Naive B cell (primary cell): ENCODE results near the gene TNFRSF13B. TPM values are rescaled to one million over a fixed set of nuclear protein-coding genes. Genes with fewer than 3 reads are reported as not detected.
A peak's percentile ranks its signal among the peaks of the same experiment; 100 is the strongest.
"Not testable (repeated sequence)": the region's sequence is repeated elsewhere in the genome, so short reads cannot be mapped to it uniquely, and the experiment has no call there.

Experiments used
- ATAC-seq, 2 donors: fragments of 150-1000 bp; cut with Tn5 transposase; 2 replicates each; pipeline ENCODE4 v1.10.0; 2021; ENCODE audit warnings: low read depth in 2 of 2, mild to moderate bottlenecking in 2 of 2, moderate library complexity in 2 of 2
- DNase-seq: peaks from one replicate; pipeline ENCODE4 v3.0.0; 2022
- H3K27ac Mint-ChIP-seq, 6 donors: one replicate each; pipeline ENCODE4 v1.8.0; 2020 to 2022; ENCODE audit warnings: mild to moderate bottlenecking in 6 of 6, mixed read lengths in 6 of 6, moderate library complexity in 5 of 6, inconsistent platforms in 2 of 6
- H3K27me3 Mint-ChIP-seq, 3 donors: one replicate each; pipeline ENCODE4 v1.8.0; 2021 to 2022; ENCODE audit warnings: mixed read lengths in 3 of 3, mild to moderate bottlenecking in 1 of 3
- H3K36me3 Mint-ChIP-seq, 2 donors: one replicate each; pipeline ENCODE4 v1.8.0; 2020 to 2022; ENCODE audit warnings: mixed read lengths in 2 of 2, inconsistent platforms in 1 of 2, mild to moderate bottlenecking in 1 of 2
- H3K4me1 Mint-ChIP-seq, 3 donors: one replicate each; pipeline ENCODE4 v1.8.0; 2020 to 2022; ENCODE audit warnings: mixed read lengths in 3 of 3, inconsistent platforms in 1 of 3, mild to moderate bottlenecking in 1 of 3, moderate library complexity in 1 of 3
- H3K4me3 Mint-ChIP-seq, 8 donors: one replicate each; pipeline ENCODE4 v1.8.0; 2020 to 2022; ENCODE audit warnings: mild to moderate bottlenecking in 8 of 8, mixed read lengths in 8 of 8, moderate library complexity in 8 of 8, inconsistent platforms in 2 of 8
- H3K9me3 Mint-ChIP-seq, 7 donors: one replicate each; pipeline ENCODE4 v1.8.0; 2020 to 2022; ENCODE audit warnings: mixed read lengths in 7 of 7, mild to moderate bottlenecking in 5 of 7, inconsistent platforms in 2 of 7, moderate library complexity in 1 of 7
- polyA plus RNA-seq, 6 donors: library from polyadenylated mRNA; unstranded; fragments of 300-500 nt; fragmentation: Illumina TruSeq; gene quantifications; one replicate each; pipeline ENCODE4 v1.2.3, GENCODE V29; 2021; ENCODE audit warnings: low read depth in 6 of 6

Gene TNFRSF13B
- polyA plus RNA-seq, 6 donors from 2014 or later = 4.0 to 17.5 (median 13.3) TPM

DNA sequence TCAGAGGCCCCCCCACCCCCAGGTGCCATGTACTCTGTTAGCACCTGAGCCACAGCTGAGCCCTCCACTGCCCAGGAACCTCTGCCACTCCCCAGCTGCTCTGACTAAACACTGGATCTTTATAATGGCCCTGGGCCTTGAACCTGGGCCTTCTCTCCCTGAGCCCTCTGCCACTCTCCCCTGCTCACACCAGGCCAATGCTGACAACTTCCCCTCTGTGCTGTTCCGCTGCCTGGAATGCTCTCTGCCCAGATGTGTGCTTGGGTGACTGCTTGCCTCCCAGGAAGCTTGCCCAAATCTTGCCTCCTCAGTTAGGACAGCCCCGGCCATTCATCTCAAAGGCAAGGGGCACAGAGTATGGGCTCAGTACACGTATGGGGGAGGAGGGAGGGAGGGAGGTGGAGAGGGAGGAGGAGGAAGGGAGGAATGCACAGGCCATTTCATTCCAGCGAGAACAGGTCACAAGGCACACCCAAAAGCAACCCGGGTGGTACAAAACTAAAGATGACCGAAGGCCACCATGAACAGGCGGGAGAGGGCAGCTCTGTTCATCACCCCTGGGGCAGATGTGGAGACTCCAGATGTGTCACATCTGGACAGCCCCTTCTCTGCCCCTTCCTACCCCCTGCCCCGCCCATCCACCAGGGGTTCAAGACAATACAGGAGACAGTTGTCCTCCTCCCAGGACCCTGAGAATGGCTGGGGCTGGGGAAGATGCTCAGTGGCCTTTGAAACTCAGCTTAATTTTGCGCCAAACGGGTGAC is 15.3 kb upstream of the TNFRSF13B start:
- no peaks in the 10 kb centered on the region for H3K9me3 Mint-ChIP-seq
- H3K4me3 Mint-ChIP-seq = peak overlapping the region in 7 of 8 donors; percentile 29 to 92 (median 84)
- H3K36me3 Mint-ChIP-seq = no peaks in the 10 kb centered on the region
- peak overlapping the region; percentile 94 to 99 (median 98) for H3K27ac Mint-ChIP-seq
- H3K4me1 Mint-ChIP-seq = peaks cover 52 to 62% (median 60%) of the 10 kb centered on the region in 3 donors
- DNase-seq (no peak), ATAC-seq (no peak)
- H3K27me3 Mint-ChIP-seq = no peaks in the 10 kb centered on the region

GRCh38 chr17:16986391-16986790 is 14.5 kb upstream of the TNFRSF13B start:
- Mint-ChIP-seq H3K27ac (peak overlapping the region in 5 of 6 donors; percentile 95 to 99 (median 98)), H3K4me1 (peaks cover 53 to 63% (median 63%) of the 10 kb centered on the region in 3 donors), H3K36me3 (no peaks in the 10 kb centered on the region), H3K27me3 (no peaks in the 10 kb centered on the region), H3K9me3 (no peaks in the 10 kb centered on the region), H3K4me3 (no peak overlapping the region)
- ATAC-seq (no peak), DNase-seq (no peak)

DNA sequence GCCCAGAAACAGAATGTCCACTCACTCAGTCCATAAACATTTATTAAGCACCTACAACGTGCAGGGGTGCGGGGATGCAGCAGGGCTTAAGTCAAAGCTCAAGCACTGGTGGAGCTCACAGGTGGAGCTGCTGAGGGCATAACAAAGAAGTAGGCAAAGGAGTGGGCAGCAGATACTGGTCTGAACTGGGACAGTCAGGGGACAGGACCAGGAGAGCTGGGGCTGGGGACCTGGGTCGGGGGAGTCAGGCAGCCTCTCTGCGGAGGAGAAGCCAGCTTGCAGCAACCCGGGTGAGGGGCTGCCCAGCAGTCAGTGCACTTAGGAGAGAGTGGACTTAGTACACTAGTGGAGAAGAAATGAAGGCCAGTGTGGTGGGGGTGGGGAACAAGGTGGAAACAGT is 10.0 kb upstream of the TNFRSF13B start:
- no peak for DNase-seq
- H3K9me3 Mint-ChIP-seq = no peaks in the 10 kb centered on the region

DNA sequence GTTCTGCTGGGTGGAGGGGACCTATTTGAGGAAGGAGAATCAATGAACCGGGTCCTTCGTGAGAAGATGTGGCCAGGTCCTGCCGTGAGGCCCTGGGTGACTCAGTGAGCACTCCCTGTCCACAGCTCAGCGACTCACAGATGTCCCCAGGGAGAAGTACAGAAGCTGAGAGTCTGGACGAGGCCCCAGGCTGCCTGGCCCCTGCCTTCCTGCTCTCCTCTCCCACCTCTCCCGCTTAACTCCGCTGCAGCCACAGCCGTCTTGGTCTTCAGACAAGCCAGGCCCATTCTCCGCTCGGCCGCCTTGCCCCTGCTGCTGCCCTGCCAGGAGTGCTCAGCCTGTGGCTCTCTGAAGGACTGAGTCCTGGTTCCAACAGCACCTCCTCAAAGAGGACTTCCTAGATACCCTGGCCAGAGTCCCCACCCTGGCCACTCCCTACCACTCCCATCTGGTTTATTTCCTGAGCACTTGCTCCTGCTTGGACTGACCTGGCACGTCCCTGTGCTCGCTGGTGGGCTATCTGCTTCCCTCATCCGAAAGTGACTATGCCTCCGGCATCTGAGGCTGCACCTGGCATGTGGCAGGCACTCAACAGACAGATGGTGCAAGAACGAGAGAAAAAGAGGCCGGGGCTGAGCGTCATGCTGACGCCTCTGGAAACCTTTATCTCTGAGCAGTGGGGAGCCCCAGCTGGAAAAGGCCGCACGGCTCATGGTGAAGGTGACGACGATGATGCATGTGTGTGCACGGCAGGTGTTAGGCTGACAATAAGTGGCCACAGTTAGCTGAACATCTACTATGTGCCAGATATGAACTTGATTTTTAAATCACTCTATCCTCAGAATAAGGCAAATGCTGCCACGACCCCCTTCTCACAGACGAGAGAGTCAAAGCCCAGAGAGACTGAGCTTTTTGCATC is 9.2 kb upstream of the TNFRSF13B start:
- Mint-ChIP-seq H3K27ac (peak overlapping the region; percentile 93 to 99 (median 96)), H3K4me1 (peaks cover 42 to 57% (median 50%) of the 10 kb centered on the region in 3 donors), H3K4me3 (peak overlapping the region; percentile 41 to 88 (median 72)), H3K36me3 (no peaks in the 10 kb centered on the region), H3K9me3 (no peaks in the 10 kb centered on the region), H3K27me3 (no peaks in the 10 kb centered on the region)
- DNase-seq (peak; percentile 58), ATAC-seq (peak; percentile 70 to 75)

More for the DNA sequence above, 10.0 kb upstream of the TNFRSF13B start:
- peaks cover 42 to 55% (median 43%) of the 10 kb centered on the region in 3 donors for H3K4me1 Mint-ChIP-seq
- H3K36me3 Mint-ChIP-seq = no peaks in the 10 kb centered on the region
- H3K27ac Mint-ChIP-seq = peak overlapping the region; percentile 22 to 99 (median 96)
- H3K27me3 Mint-ChIP-seq = no peaks in the 10 kb centered on the region
- H3K4me3 Mint-ChIP-seq = peak overlapping the region in 1 of 8 donors; percentile 73
- no peak for ATAC-seq

- Mint-ChIP-seq H3K27me3 (no peaks in the 10 kb centered on the region), H3K4me3 (peak overlapping the region in 3 of 8 donors; percentile 0 to 73 (median 16)), H3K4me1 (peaks cover 44 to 62% (median 57%) of the 10 kb centered on the region in 3 donors), H3K36me3 (no peaks in the 10 kb centered on the region), H3K9me3 (no peaks in the 10 kb centered on the region), H3K27ac (peak overlapping the region in 4 of 6 donors; percentile 96 to 99 (median 98))
- DNase-seq (no peak), ATAC-seq (no peak)
Observed at GRCh38 chr17:16980061-16980460, 8.1 kb upstream of the TNFRSF13B start.

DNA sequence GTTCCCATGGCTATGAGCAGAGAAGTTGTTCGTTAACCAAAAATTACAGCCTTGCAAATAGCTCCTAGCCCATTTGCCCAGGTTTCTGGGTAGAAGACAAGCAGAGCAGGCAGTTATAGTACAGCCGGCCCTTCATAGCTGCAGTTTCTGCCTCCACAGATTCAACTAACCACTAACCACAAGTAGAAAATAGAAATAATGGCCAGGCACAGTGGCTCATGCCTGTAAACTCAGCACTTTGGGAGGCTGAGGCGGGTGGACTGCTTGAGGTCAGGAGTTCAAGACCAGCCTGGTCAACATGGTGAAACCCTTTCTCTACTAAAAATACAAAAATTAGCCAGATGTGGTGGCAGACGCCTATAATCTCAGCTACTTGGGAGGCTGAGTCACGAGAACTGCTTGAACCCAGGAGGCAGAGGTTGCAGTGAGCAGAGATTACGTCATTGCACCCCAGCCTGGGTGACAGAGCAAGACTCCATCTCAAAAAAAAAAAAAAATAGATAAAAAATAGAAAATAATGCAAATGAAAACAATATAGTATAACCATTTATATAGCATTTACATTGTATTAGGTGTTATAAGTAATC is 7.4 kb upstream of the TNFRSF13B start:
- H3K9me3 Mint-ChIP-seq, ATAC-seq, DNase-seq, H3K36me3 Mint-ChIP-seq, H3K27me3 Mint-ChIP-seq: not testable (repeated sequence)
- Mint-ChIP-seq H3K27ac (peak overlapping the region in 3 of 6 donors; percentile 50 to 99 (median 75)), H3K4me1 (peaks cover 51 to 69% (median 60%) of the 10 kb centered on the region in 3 donors), H3K4me3 (peak overlapping the region in 1 of 8 donors; percentile 4)

- Mint-ChIP-seq H3K27ac (peak overlapping the region in 3 of 6 donors; percentile 78 to 99 (median 90)), H3K4me1 (peaks cover 63 to 83% (median 65%) of the 10 kb centered on the region in 3 donors), H3K27me3 (no peaks in the 10 kb centered on the region), H3K36me3 (no peaks in the 10 kb centered on the region), H3K9me3 (no peaks in the 10 kb centered on the region), H3K4me3 (no peak overlapping the region)
- ATAC-seq = no peak
- no peak for DNase-seq
Observed at GRCh38 chr17:16977932-16978331, 6.0 kb upstream of the TNFRSF13B start.

GRCh38 chr17:16976725-16977550 is 5.0 kb upstream of the TNFRSF13B start:
- H3K4me3 Mint-ChIP-seq = peak overlapping the region in 5 of 8 donors; percentile 19 to 87 (median 36)
- peaks cover 71 to 91% (median 73%) of the 10 kb centered on the region in 3 donors for H3K4me1 Mint-ChIP-seq
- H3K27ac Mint-ChIP-seq = peak overlapping the region in 4 of 6 donors; percentile 88 to 99 (median 92)
- ATAC-seq (no peak), DNase-seq (no peak)
- H3K36me3 Mint-ChIP-seq = no peaks in the 10 kb centered on the region
- no peaks in the 10 kb centered on the region for H3K9me3 Mint-ChIP-seq
- H3K27me3 Mint-ChIP-seq = no peaks in the 10 kb centered on the region

GRCh38 chr17:16975744-16976625 is 4.1 kb upstream of the TNFRSF13B start:
- Mint-ChIP-seq H3K4me3 (peak overlapping the region; percentile 13 to 87 (median 60)), H3K27me3 (no peaks in the 10 kb centered on the region), H3K36me3 (no peaks in the 10 kb centered on the region), H3K27ac (peak overlapping the region; percentile 36 to 99 (median 89)), H3K9me3 (no peaks in the 10 kb centered on the region), H3K4me1 (peaks cover 74 to 91% (median 75%) of the 10 kb centered on the region in 3 donors)
- ATAC-seq (no peak), DNase-seq (no peak)

GRCh38 chr17:16975277-16975651 is 3.3 kb upstream of the TNFRSF13B start:
- no peaks in the 10 kb centered on the region for H3K36me3 Mint-ChIP-seq
- peak; percentile 25 to 26 for ATAC-seq
- no peaks in the 10 kb centered on the region for H3K27me3 Mint-ChIP-seq
- H3K4me3 Mint-ChIP-seq = peak overlapping the region; percentile 2 to 87 (median 60)
- H3K9me3 Mint-ChIP-seq = no peaks in the 10 kb centered on the region
- peak; percentile 33 for DNase-seq
- peaks cover 71 to 91% (median 71%) of the 10 kb centered on the region in 3 donors for H3K4me1 Mint-ChIP-seq
- H3K27ac Mint-ChIP-seq = peak overlapping the region; percentile 6 to 99 (median 72)

- H3K4me3 Mint-ChIP-seq = peak overlapping the region; percentile 2 to 93 (median 64)
- no peak for ATAC-seq
- H3K36me3 Mint-ChIP-seq = no peaks in the 10 kb centered on the region
- peak overlapping the region; percentile 6 to 99 (median 85) for H3K27ac Mint-ChIP-seq
- no peak for DNase-seq
- H3K4me1 Mint-ChIP-seq = peaks cover 71 to 91% (median 71%) of the 10 kb centered on the region in 3 donors
- H3K9me3 Mint-ChIP-seq = no peaks in the 10 kb centered on the region
- no peaks in the 10 kb centered on the region for H3K27me3 Mint-ChIP-seq
Observed at GRCh38 chr17:16974569-16975276, 2.8 kb upstream of the TNFRSF13B start.
